Measurements from ENCODE around the gene CHTF8.

The CHTF8 gene

DNA sequence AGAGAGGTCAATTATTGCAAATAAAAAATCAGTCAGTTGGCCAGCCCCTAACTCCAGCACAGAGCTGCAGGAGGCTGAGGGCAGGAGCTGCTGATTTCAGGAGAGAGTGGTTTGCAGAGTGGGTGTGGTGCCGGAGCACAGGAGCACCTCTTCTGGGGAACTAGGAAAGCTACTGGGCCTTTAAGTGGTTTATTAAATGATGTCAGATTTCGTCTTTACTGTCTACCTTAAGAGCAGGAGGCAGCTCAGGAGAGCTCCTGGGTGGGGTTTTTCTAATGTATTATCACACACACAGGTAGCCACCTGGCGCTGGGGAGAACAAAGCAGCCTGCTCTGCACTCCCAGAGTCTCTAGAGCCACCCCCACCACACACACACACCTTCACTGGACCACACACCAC lies 38.4 kb downstream of the CHTF8 start:
- FAIRE-seq (no peak), DNase-seq (ENCODE audit: insufficient read length, low spot score) (no peak)
- TF ChIP-seq PAX5 (IDR thresholded peaks at IDR 0.05; ENCODE audit: insufficient read depth, low read length, severe bottlenecking) (no peak), TAF1 (IDR thresholded peaks at IDR 0.05; ENCODE audit: low read depth, low read length) (no peak), POU2F2 (IDR thresholded peaks at IDR 0.05; ENCODE audit: low read depth, low read length) (no peak), POLR2AphosphoS5 (IDR thresholded peaks at IDR 0.05; ENCODE audit: low read depth, low read length) (no peak), POLR2A (IDR thresholded peaks at IDR 0.05; ENCODE audit: low read depth, low read length) (no peak), SPI1 (IDR thresholded peaks at IDR 0.05; ENCODE audit: low read depth, low read length) (no peak)

GRCh38 chr16:69089091-69089910 lies 43.1 kb downstream of the CHTF8 start:
- no peak for FAIRE-seq
- peak; percentile 45 for DNase-seq (ENCODE audit: insufficient read length, low spot score)
- TF ChIP-seq SPI1 (IDR thresholded peaks at IDR 0.05; ENCODE audit: low read depth, low read length) (no peak), POLR2AphosphoS5 (IDR thresholded peaks at IDR 0.05; ENCODE audit: low read depth, low read length) (no peak)

GRCh38 chr16:69088684-69089083 lies 43.7 kb downstream of the CHTF8 start:
- FAIRE-seq (no peak), DNase-seq (ENCODE audit: insufficient read length, low spot score) (no peak)
- no peak for TF ChIP-seq POLR2A (IDR thresholded peaks at IDR 0.05; ENCODE audit: low read depth, low read length)
- no peak for TF ChIP-seq POLR2AphosphoS5 (IDR thresholded peaks at IDR 0.05; ENCODE audit: low read depth, low read length)
- no peak for TF ChIP-seq SPI1 (IDR thresholded peaks at IDR 0.05; ENCODE audit: low read depth, low read length)
- no peak for TF ChIP-seq POU2F2 (IDR thresholded peaks at IDR 0.05; ENCODE audit: low read depth, low read length)
- TF ChIP-seq PAX5 (IDR thresholded peaks at IDR 0.05; ENCODE audit: insufficient read depth, low read length, severe bottlenecking), result no peak
- no peak for TF ChIP-seq TAF1 (IDR thresholded peaks at IDR 0.05; ENCODE audit: low read depth, low read length)

DNA sequence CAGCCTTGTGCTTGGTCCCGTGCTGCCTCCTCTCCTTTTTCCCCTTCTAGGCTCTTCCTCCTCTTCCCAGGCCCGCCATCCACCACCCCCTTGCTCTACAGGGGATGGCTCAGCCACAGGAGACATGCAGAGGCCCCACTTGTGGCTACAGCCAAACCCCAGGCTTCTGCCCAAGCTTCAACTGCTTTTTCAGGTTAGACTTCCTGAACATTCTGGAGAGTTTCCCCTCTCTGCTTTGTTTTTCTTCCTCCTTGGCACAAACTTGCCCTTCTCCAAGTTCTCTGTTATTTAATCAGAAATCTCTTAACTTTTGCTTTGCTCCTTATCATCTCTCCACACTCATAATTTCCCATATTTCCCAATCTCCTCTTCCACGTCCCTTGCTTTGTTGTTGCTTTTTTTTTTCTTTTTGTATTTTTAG lies 45.2 kb downstream of the CHTF8 start:
- TF ChIP-seq TAF1 (IDR thresholded peaks at IDR 0.05; ENCODE audit: low read depth, low read length), result no peak
- no peak for TF ChIP-seq POLR2AphosphoS5 (IDR thresholded peaks at IDR 0.05; ENCODE audit: low read depth, low read length)
- no peak for TF ChIP-seq SPI1 (IDR thresholded peaks at IDR 0.05; ENCODE audit: low read depth, low read length)
- no peak for TF ChIP-seq POU2F2 (IDR thresholded peaks at IDR 0.05; ENCODE audit: low read depth, low read length)
- TF ChIP-seq PAX5 (IDR thresholded peaks at IDR 0.05; ENCODE audit: insufficient read depth, low read length, severe bottlenecking), result no peak
- TF ChIP-seq POLR2A (IDR thresholded peaks at IDR 0.05; ENCODE audit: low read depth, low read length), result no peak
- no peak for DNase-seq (ENCODE audit: insufficient read length, low spot score)
- no peak for FAIRE-seq

DNA sequence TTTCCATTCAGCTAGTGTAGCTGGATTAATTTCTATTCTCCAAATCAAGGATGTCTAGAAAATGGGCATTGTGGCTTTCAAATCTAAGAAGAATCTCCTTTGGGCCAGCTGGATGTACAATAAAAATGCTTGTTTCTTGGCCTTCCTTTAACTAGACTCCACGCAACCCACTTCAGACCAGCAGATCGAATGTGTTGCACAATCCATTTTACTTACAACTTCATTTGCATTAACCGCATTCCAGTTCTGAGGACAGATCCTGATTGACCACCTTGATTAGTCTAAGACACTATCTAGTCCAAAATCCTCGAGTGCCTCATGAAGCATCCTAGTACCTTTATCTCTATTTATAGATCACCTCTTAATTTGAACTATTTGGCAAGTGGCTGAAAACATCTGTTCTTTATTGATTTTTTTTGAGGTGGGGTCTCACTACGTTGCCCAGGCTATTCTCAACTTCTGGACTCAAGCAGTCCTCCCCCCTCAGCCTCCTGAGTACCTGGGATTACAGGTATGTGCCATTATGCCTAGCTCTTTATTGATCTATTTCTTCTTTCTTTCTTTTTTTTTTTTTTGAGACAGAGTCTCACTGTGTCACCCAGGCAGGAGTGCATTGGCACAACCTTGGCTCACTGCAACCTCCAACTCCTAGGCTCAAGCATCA lies 47.2 kb downstream of the CHTF8 start:
- TF ChIP-seq TAF1 (IDR thresholded peaks at IDR 0.05; ENCODE audit: low read depth, low read length), result no peak
- TF ChIP-seq PAX5 (IDR thresholded peaks at IDR 0.05; ENCODE audit: insufficient read depth, low read length, severe bottlenecking), result no peak
- no peak for TF ChIP-seq POLR2AphosphoS5 (IDR thresholded peaks at IDR 0.05; ENCODE audit: low read depth, low read length)
- FAIRE-seq (no peak), DNase-seq (ENCODE audit: insufficient read length, low spot score) (no peak)

DNA sequence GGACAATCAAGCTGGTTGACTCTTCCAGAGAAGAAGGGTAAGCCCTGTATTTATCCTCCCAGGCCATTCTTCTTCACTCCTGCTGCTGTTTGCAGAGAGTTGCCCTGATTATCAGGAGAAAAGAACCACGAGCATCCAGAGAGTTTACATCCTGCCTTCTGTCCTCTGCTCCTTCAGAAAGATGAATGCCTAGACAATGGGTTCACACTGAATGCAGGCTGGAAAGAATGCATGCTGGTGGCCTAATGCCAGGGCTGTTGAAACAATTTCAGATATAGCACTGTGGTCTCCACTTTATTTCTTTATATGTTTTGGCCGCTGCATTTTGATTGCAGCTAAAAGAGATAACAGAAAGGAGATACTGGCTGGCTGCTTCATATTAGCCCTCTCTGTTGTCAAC lies 48.1 kb downstream of the CHTF8 start:
- DNase-seq (ENCODE audit: insufficient read length, low spot score) (no peak), FAIRE-seq (no peak)

GRCh38 chr16:69083306-69083941 lies 49.0 kb downstream of the CHTF8 start:
- TF ChIP-seq POLR2AphosphoS5 (IDR thresholded peaks at IDR 0.05; ENCODE audit: low read depth, low read length) (no peak), SPI1 (IDR thresholded peaks at IDR 0.05; ENCODE audit: low read depth, low read length) (no peak), POLR2A (IDR thresholded peaks at IDR 0.05; ENCODE audit: low read depth, low read length) (no peak), POU2F2 (IDR thresholded peaks at IDR 0.05; ENCODE audit: low read depth, low read length) (no peak)
- FAIRE-seq (no peak), DNase-seq (ENCODE audit: insufficient read length, low spot score) (no peak)

More for the DNA sequence above, 48.1 kb downstream of the CHTF8 start:
- TF ChIP-seq POU2F2 (IDR thresholded peaks at IDR 0.05; ENCODE audit: low read depth, low read length) (no peak), SPI1 (IDR thresholded peaks at IDR 0.05; ENCODE audit: low read depth, low read length) (no peak), TAF1 (IDR thresholded peaks at IDR 0.05; ENCODE audit: low read depth, low read length) (no peak), POLR2AphosphoS5 (IDR thresholded peaks at IDR 0.05; ENCODE audit: low read depth, low read length) (no peak), PAX5 (IDR thresholded peaks at IDR 0.05; ENCODE audit: insufficient read depth, low read length, severe bottlenecking) (no peak), POLR2A (IDR thresholded peaks at IDR 0.05; ENCODE audit: low read depth, low read length) (no peak)

DNA sequence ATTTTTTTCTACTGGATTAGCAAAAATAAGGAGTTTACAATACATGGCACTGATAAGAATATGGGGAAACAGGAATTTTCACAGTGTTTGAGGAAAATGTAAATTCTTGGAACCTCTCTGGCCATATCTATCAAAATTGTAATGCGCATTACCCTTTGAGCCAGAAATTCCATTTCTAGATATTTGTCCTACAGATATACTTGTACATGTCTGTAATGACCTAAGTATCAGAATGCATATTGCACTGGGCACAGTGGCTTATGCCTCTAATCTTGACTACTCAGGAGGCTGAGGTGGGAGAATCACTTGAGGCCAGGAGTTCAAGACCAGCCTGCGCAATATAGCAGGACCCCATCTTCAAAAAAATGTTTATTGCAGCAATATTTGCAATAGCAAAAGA lies 52.7 kb downstream of the CHTF8 start:
- DNase-seq (ENCODE audit: insufficient read length, low spot score) (no peak), FAIRE-seq (no peak)
- TF ChIP-seq POU2F2 (IDR thresholded peaks at IDR 0.05; ENCODE audit: low read depth, low read length) (no peak), SPI1 (IDR thresholded peaks at IDR 0.05; ENCODE audit: low read depth, low read length) (no peak), TAF1 (IDR thresholded peaks at IDR 0.05; ENCODE audit: low read depth, low read length) (no peak), PAX5 (IDR thresholded peaks at IDR 0.05; ENCODE audit: insufficient read depth, low read length, severe bottlenecking) (no peak), POLR2A (IDR thresholded peaks at IDR 0.05; ENCODE audit: low read depth, low read length) (no peak), POLR2AphosphoS5 (IDR thresholded peaks at IDR 0.05; ENCODE audit: low read depth, low read length) (no peak)

DNA sequence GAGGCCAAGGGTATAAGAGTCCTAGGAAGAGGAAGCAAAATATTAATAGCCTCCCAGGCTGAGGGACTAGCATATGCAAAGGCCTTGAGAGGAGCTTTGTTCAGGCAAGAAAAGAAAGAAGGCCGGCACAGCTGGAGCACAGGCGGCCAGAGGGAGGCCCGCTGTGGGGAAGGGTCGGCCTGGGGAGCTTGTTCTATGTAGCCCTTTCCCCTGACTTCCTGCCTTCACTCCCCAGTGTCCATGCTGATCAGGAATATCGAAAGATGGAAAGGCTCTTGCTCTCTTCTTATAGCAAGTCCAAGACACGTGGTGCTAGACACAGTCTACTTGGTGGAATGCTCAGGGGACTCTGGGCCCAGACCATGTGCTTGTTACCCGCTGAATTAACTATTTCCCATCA lies 54.3 kb downstream of the CHTF8 start:
- TF ChIP-seq TAF1 (IDR thresholded peaks at IDR 0.05; ENCODE audit: low read depth, low read length) (no peak), SPI1 (IDR thresholded peaks at IDR 0.05; ENCODE audit: low read depth, low read length) (no peak), POLR2A (IDR thresholded peaks at IDR 0.05; ENCODE audit: low read depth, low read length) (no peak), POLR2AphosphoS5 (IDR thresholded peaks at IDR 0.05; ENCODE audit: low read depth, low read length) (no peak), PAX5 (IDR thresholded peaks at IDR 0.05; ENCODE audit: insufficient read depth, low read length, severe bottlenecking) (no peak), POU2F2 (IDR thresholded peaks at IDR 0.05; ENCODE audit: low read depth, low read length) (no peak)
- DNase-seq (ENCODE audit: insufficient read length, low spot score) (no peak), FAIRE-seq (no peak)
